ENCODE results near the gene CBX2. TPM values are rescaled to one million over a fixed set of nuclear protein-coding genes. Genes with fewer than 3 reads are reported as not detected.
A peak's percentile ranks its signal among the peaks of the same experiment; 100 is the strongest.

The CBX2 gene
- total and polyA plus RNA-seq, 2 experiments from 2014 or later: 0.11 to 0.13 TPM

GRCh38 chr17:79792984-79793923, 15.3 kb downstream of the CBX2 start:
- H3K4me3 ChIP-seq: peak overlapping the region; percentile 72
- in situ Hi-C loops (cut with MboI): no loop called here
- H3K4me2 ChIP-seq (ENCODE audit: unreplicated experiment): peak overlapping the region; percentile 92
- H3F3A ChIP-seq (ENCODE audit: insufficient read depth): no peaks in the 10 kb centered on the region
- peaks cover 44% of the 10 kb centered on the region for H3K27me3 ChIP-seq (replicated peaks; ENCODE audit: insufficient read depth)
- TF ChIP-seq EZH2phosphoT487 (IDR thresholded peaks at IDR 0.05; ENCODE audit: insufficient read depth, low read depth): no peak
- TF ChIP-seq EZH2 (IDR thresholded peaks at IDR 0.05; ENCODE audit: insufficient read depth, poor library complexity, severe bottlenecking): no peak
- peak overlapping the region; percentile 76 for H2AFZ ChIP-seq
- peak overlapping the region; percentile 74 for H3K9ac ChIP-seq
- H3K4me1 ChIP-seq (ENCODE audit: insufficient read depth): 0 out of 2 replicates have a peak, but pooled peaks cover 6% of the 10 kb centered on the region
- H3K36me3 ChIP-seq (ENCODE audit: low read depth): no peaks in the 10 kb centered on the region
- 1 to 2% methylated on average over 37 to 63 of the region's 63 CpGs for WGBS, 2 experiments (ENCODE audit: low coverage in 1 of 2, low lambda C conversion rate in 2 of 2, missing lambda C conversion rate in 2 of 2)
- H4K20me1 ChIP-seq (ENCODE audit: insufficient read depth): no peaks in the 10 kb centered on the region
- no peaks in the 10 kb centered on the region for H3K9me3 ChIP-seq (ENCODE audit: low read depth)
- H3K79me2 ChIP-seq (ENCODE audit: insufficient read depth): peaks cover 7% of the 10 kb centered on the region; the same call in 1 of the 2 replicates
- peak; percentile 89 for DNase-seq
- no peaks in the 10 kb centered on the region for H3K9me2 ChIP-seq (ENCODE audit: insufficient read depth)
- peak overlapping the region; percentile 82 for H3K27ac ChIP-seq

DNA sequence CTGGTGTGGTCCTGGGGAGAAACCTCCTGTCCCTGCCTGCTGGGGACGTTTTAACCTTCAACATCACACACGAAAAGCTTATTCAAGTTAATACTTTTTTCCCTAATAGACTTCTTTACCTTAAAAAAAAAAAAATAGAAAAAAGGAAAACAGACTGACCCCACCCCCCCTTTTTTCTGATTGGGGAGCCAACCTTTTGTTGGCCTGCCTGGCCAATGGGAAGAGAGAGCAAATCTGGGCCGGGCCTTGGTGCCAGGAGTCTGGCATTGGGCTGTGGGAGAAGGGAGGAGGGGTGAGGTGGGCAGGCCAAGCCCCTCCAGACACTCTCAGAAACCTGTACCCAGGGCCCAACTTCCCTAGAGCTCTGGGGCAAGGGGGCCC, 16.0 kb downstream of the CBX2 start:
- Histone ChIP-seq H3K36me3 (ENCODE audit: low read depth) (no peaks in the 10 kb centered on the region), H3K4me1 (ENCODE audit: insufficient read depth) (0 out of 2 replicates have a peak, but pooled peaks cover 6% of the 10 kb centered on the region), H3K27me3 (replicated peaks; ENCODE audit: insufficient read depth) (peaks cover 43% of the 10 kb centered on the region), H4K20me1 (ENCODE audit: insufficient read depth) (no peaks in the 10 kb centered on the region), H2AFZ (peak overlapping the region; percentile 76), H3K4me2 (ENCODE audit: unreplicated experiment) (peak overlapping the region; percentile 92), H3K27ac (peak overlapping the region; percentile 82), H3K9ac (peak overlapping the region; percentile 74), H3K9me3 (ENCODE audit: low read depth) (no peaks in the 10 kb centered on the region), H3K79me2 (ENCODE audit: insufficient read depth) (peaks cover 7% of the 10 kb centered on the region; the same call in 1 of the 2 replicates), H3K4me3 (peak overlapping the region; percentile 72), H3F3A (ENCODE audit: insufficient read depth) (0 out of 2 replicates have a peak, but pooled peaks cover 4% of the 10 kb centered on the region), H3K9me2 (ENCODE audit: insufficient read depth) (no peaks in the 10 kb centered on the region)
- in situ Hi-C loops (cut with MboI): no loop called here
- TF ChIP-seq EZH2 (IDR thresholded peaks at IDR 0.05; ENCODE audit: insufficient read depth, poor library complexity, severe bottlenecking) (no peak), EZH2phosphoT487 (IDR thresholded peaks at IDR 0.05; ENCODE audit: insufficient read depth, low read depth) (no peak)
- DNase-seq: peak; percentile 71
- 7 to 14% methylated on average over 3 of the region's 3 CpGs for WGBS, 2 experiments (ENCODE audit: low coverage in 1 of 2, low lambda C conversion rate in 2 of 2, missing lambda C conversion rate in 2 of 2)

- H3K4me2 ChIP-seq (ENCODE audit: unreplicated experiment): no peak overlapping the region
- 88 to 89% methylated on average over 41 to 47 of the region's 47 CpGs for WGBS, 2 experiments (ENCODE audit: low coverage in 1 of 2, low lambda C conversion rate in 2 of 2, missing lambda C conversion rate in 2 of 2)
- no peaks in the 10 kb centered on the region for H3K9me2 ChIP-seq (ENCODE audit: insufficient read depth)
- H3F3A ChIP-seq (ENCODE audit: insufficient read depth): 0 out of 2 replicates have a peak, but pooled peaks cover 4% of the 10 kb centered on the region
- no peak overlapping the region for H3K4me3 ChIP-seq
- no peak for DNase-seq
- H3K9me3 ChIP-seq (ENCODE audit: low read depth): no peaks in the 10 kb centered on the region
- H3K4me1 ChIP-seq (ENCODE audit: insufficient read depth): 0 out of 2 replicates have a peak, but pooled peaks cover 6% of the 10 kb centered on the region
- in situ Hi-C loops (cut with MboI): no loop called here
- H3K36me3 ChIP-seq (ENCODE audit: low read depth): no peaks in the 10 kb centered on the region
- no peak overlapping the region for H2AFZ ChIP-seq
- no peak overlapping the region; the same call in 1 of the 2 replicates for H3K9ac ChIP-seq
- peaks cover 44% of the 10 kb centered on the region for H3K27me3 ChIP-seq (replicated peaks; ENCODE audit: insufficient read depth)
- H3K79me2 ChIP-seq (ENCODE audit: insufficient read depth): peaks cover 7% of the 10 kb centered on the region; the same call in 1 of the 2 replicates
- no peak overlapping the region for H3K27ac ChIP-seq
- TF ChIP-seq EZH2 (IDR thresholded peaks at IDR 0.05; ENCODE audit: insufficient read depth, poor library complexity, severe bottlenecking) (no peak), EZH2phosphoT487 (IDR thresholded peaks at IDR 0.05; ENCODE audit: insufficient read depth, low read depth) (no peak)
- no peaks in the 10 kb centered on the region for H4K20me1 ChIP-seq (ENCODE audit: insufficient read depth)
Observed at GRCh38 chr17:79794659-79795511, 16.9 kb downstream of the CBX2 start.

Data from GM23248 (cell line).